HEK293 (cell line): Measurements from ENCODE around the gene MYOF.

Experiments used
- CTCF ChIA-PET: fragments of 350-600 bp; formaldehyde crosslinking; extraction: SDS; loops from one replicate; lab custom pipeline; 2021; ENCODE audit warnings: antibody characterized with exemption; lab: Yijun Ruan, JAX
- POLR2A ChIA-PET: fragments of 300-600 bp; formaldehyde crosslinking; extraction: SDS; loops from one replicate; lab custom pipeline; 2020; ENCODE audit warnings: antibody characterized with exemption, inconsistent platforms; lab: Yijun Ruan, JAX
- H3K27ac ChIP-seq: fragments of 200-500 bp; sonication (Bioruptor generic); 2 replicates; pipeline ENCODE4 v1.5.1; 2014; ENCODE audit warnings: low read depth, low read length, control low read depth, inconsistent platforms; ENCODE audit errors: extremely low read depth
- H3K36me3 ChIP-seq, 2 experiments: fragments of 200-500 bp in 1 of 2; sonication (Bioruptor generic) in 1 of 2; 1 replicate in 1 of 2; 2 replicates in 1 of 2; pipeline ENCODE4 v1.5.1; 2014 to 2017; ENCODE audit warnings: inconsistent platforms in 2 of 2, low read length in 2 of 2; ENCODE audit not compliant: control insufficient read depth in 2 of 2, insufficient read depth in 1 of 2
- H3K4me1 ChIP-seq: fragments of 200-500 bp; sonication (Bioruptor generic); 2 replicates; pipeline ENCODE4 v1.5.1; 2014; ENCODE audit warnings: mild to moderate bottlenecking, low read length, inconsistent platforms; ENCODE audit not compliant: control insufficient read depth, insufficient read depth
- H3K4me3 ChIP-seq: 2 replicates; pipeline ENCODE4 v1.5.1; 2011; ENCODE audit warnings: low read depth, mild to moderate bottlenecking, control low read depth, low read length, moderate library complexity
- H3K9me3 ChIP-seq: fragments of 200-500 bp; sonication (Bioruptor generic); 2 replicates; pipeline ENCODE4 v1.5.1; 2014; ENCODE audit warnings: low read depth, low read length, inconsistent platforms; ENCODE audit not compliant: control insufficient read depth, insufficient read depth
- GLIS2 ChIP-seq: fragments of 450-650 bp; formaldehyde crosslinking; IDR thresholded peaks from 2 replicates; pipeline ENCODE4 v1.5.1; 2016; ENCODE audit warnings: missing biosample characterization, missing genetic modification characterization
- KLF10 ChIP-seq: fragments of 450-650 bp; IDR thresholded peaks from 2 replicates; pipeline ENCODE4 v1.5.1; 2018; ENCODE audit warnings: missing biosample characterization, mild to moderate bottlenecking, missing genetic modification characterization
- MEIS1 ChIP-seq: sonication (generic); formaldehyde crosslinking; IDR thresholded peaks from 2 replicates; pipeline ENCODE4 v1.8.1; 2022; ENCODE audit warnings: missing genetic modification reagents, mild to moderate bottlenecking, borderline replicate concordance
- MYNN ChIP-seq: fragments of 450-650 bp; formaldehyde crosslinking; IDR thresholded peaks from 2 replicates; pipeline ENCODE4 v1.5.1; 2016; ENCODE audit warnings: missing biosample characterization, missing genetic modification characterization, borderline replicate concordance
- PRDM1 ChIP-seq: fragments of 450-650 bp; formaldehyde crosslinking; IDR thresholded peaks from 2 replicates; pipeline ENCODE4; 2016; ENCODE audit warnings: missing biosample characterization, missing genetic modification characterization
- SCRT1 ChIP-seq: fragments of 450-650 bp; formaldehyde crosslinking; IDR thresholded peaks from 2 replicates; pipeline ENCODE4 v1.5.1; 2016; ENCODE audit warnings: missing biosample characterization, missing genetic modification characterization, borderline replicate concordance
- ZBTB49 ChIP-seq: fragments of 450-650 bp; formaldehyde crosslinking; IDR thresholded peaks from 2 replicates; pipeline ENCODE4 v1.5.1; 2016; ENCODE audit warnings: missing biosample characterization, missing genetic modification characterization, low read depth
- ZIC2 ChIP-seq: fragments of 450-650 bp; formaldehyde crosslinking; IDR thresholded peaks from 2 replicates; pipeline ENCODE4 v1.5.1; 2016; ENCODE audit warnings: missing biosample characterization, missing genetic modification characterization
- ZNF214 ChIP-seq: fragments of 450-650 bp; formaldehyde crosslinking; IDR thresholded peaks from 2 replicates; pipeline ENCODE4 v1.5.1; 2017; ENCODE audit warnings: missing biosample characterization, mild to moderate bottlenecking, missing genetic modification characterization, borderline replicate concordance
- ZNF223 ChIP-seq: fragments of 450-650 bp; formaldehyde crosslinking; IDR thresholded peaks from 2 replicates; pipeline ENCODE4 v1.5.1; 2016; ENCODE audit warnings: missing biosample characterization, missing genetic modification characterization
- ZNF248 ChIP-seq: fragments of 450-650 bp; formaldehyde crosslinking; IDR thresholded peaks from 2 replicates; pipeline ENCODE4 v1.5.1; 2017; ENCODE audit warnings: missing biosample characterization, missing genetic modification characterization
- ZNF335 ChIP-seq: fragments of 450-650 bp; formaldehyde crosslinking; conservative IDR thresholded peaks from 2 replicates; pipeline ENCODE4 v1.5.1; 2016; ENCODE audit warnings: missing biosample characterization, missing genetic modification characterization
- ZNF362 ChIP-seq: fragments of 450-650 bp; formaldehyde crosslinking; IDR thresholded peaks from 2 replicates; pipeline ENCODE4 v1.5.1; 2016; ENCODE audit warnings: missing biosample characterization, missing genetic modification characterization
- ZNF433 ChIP-seq: fragments of 450-650 bp; formaldehyde crosslinking; IDR thresholded peaks from 2 replicates; pipeline ENCODE4 v1.5.1; 2016; ENCODE audit warnings: missing biosample characterization, missing genetic modification characterization, low read depth
- ZNF629 ChIP-seq: fragments of 450-650 bp; formaldehyde crosslinking; IDR thresholded peaks from 2 replicates; pipeline ENCODE4 v1.5.1; 2017; ENCODE audit warnings: missing biosample characterization, missing genetic modification characterization
- ZNF654 ChIP-seq: fragments of 450-650 bp; formaldehyde crosslinking; IDR thresholded peaks from 2 replicates; pipeline ENCODE4 v1.5.1; 2016; ENCODE audit warnings: low read depth, missing biosample characterization, missing genetic modification characterization
- ZNF692 ChIP-seq: fragments of 450-650 bp; formaldehyde crosslinking; IDR thresholded peaks from 2 replicates; pipeline ENCODE4 v1.5.1; 2016; ENCODE audit warnings: missing biosample characterization, missing genetic modification characterization
- ZNF701 ChIP-seq: fragments of 450-650 bp; formaldehyde crosslinking; IDR thresholded peaks from 2 replicates; pipeline ENCODE4 v1.5.1; 2016; ENCODE audit warnings: missing biosample characterization, missing genetic modification characterization
- ZNF776 ChIP-seq: fragments of 450-650 bp; formaldehyde crosslinking; IDR thresholded peaks from 2 replicates; pipeline ENCODE4 v1.5.0; 2017; ENCODE audit warnings: missing biosample characterization, missing genetic modification characterization, borderline replicate concordance
- TF ChIP-seq, protein P1 (sequence below): fragments of 450-650 bp; formaldehyde crosslinking; IDR thresholded peaks from 2 replicates; pipeline ENCODE4 v1.5.1; 2016; ENCODE audit warnings: missing biosample characterization, missing genetic modification characterization
- TF ChIP-seq, protein P2 (sequence below): fragments of 450-650 bp; formaldehyde crosslinking; IDR thresholded peaks from 2 replicates; pipeline ENCODE4 v1.5.1; 2016; ENCODE audit warnings: missing biosample characterization, missing genetic modification characterization

The MYOF gene

DNA sequence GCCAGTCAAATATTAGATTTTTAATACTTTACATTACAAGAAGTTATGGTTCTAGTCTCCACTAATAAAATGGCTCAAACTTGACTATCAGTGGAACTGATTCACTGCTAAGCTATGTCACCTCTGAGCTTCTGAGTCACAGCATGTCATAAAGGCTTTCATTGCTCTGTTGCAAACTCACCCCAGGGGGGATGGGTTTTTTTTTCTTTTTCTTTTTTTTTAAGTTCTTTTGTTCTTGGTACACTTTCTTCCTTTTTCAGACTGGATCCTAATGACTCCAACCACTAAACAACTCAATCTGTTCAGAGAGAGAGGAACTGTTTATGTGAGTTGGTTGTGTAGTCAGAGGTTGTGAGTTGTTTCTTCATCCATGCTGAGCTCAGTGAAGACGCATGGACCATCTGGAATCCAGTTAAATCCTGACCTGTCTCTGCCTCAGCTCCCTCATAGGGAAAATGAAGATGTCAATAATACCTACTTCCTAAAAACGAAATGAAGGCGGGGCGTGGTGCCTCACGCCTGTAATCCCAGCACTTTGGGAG is 11.0 kb downstream of the MYOF start (continued):
- TF ChIP-seq ZNF362 (tag by site-specific recombination) (peak; percentile 79), ZNF629 (tag by site-specific recombination) (peak; percentile 76; the same call in 1 of the 2 replicates), KLF10 (tag by site-specific recombination) (no peak), PRDM1 (tag by site-specific recombination) (peak; percentile 56)

DNA sequence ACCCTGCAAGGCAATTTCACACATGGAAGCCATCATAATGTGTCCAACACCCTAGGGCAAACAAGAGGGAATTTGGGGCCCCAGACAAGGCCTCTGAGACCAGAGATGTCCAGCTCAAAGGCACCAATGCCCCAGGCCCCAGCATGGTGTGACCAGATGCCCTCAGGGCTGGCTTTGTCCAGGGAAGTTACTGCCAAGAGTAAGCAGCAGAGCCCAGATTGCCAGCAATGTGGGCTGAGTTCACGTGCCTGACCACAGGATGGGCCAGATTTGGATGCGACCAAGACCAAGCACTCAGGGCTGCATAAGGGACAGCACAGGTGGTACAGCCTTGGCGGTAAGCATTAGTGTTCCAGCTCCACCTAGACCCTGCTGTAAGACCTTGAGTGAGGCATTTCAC is 12.7 kb downstream of the MYOF start:
- H3K4me3 ChIP-seq = no peak overlapping the region
- POLR2A ChIA-PET = interaction anchor here (0.6 to 1.1 kb wide), 2 partner anchors 11 to 32 kb away, joined by 3 read pairs; no protein-coding TSS in a partner anchor
- no peaks in the 10 kb centered on the region for H3K9me3 ChIP-seq
- CTCF ChIA-PET = interaction anchor here (1.6 to 7.8 kb wide), 3 partner anchors 13 to 93 kb away, joined by 5 to 67 read pairs (median 13); partner anchors contain the start of gene MYOF
- TF ChIP-seq ZNF776 (tag by site-specific recombination) (no peak), ZNF701 (tag by site-specific recombination) (no peak), ZNF692 (tag by site-specific recombination) (no peak), MYNN (tag by site-specific recombination) (no peak)
- TF ChIP-seq, protein P1, sequence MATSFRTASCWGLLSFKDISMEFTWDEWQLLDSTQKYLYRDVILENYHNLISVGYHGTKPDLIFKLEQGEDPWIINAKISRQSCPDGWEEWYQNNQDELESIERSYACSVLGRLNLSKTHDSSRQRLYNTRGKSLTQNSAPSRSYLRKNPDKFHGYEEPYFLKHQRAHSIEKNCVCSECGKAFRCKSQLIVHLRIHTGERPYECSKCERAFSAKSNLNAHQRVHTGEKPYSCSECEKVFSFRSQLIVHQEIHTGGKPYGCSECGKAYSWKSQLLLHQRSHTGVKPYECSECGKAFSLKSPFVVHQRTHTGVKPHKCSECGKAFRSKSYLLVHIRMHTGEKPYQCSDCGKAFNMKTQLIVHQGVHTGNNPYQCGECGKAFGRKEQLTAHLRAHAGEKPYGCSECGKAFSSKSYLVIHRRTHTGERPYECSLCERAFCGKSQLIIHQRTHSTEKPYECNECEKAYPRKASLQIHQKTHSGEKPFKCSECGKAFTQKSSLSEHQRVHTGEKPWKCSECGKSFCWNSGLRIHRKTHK (tag by site-specific recombination) = no peak
- H3K4me1 ChIP-seq = no peaks in the 10 kb centered on the region
- no peak overlapping the region for H3K27ac ChIP-seq
- no peaks in the 10 kb centered on the region for H3K36me3 ChIP-seq

DNA sequence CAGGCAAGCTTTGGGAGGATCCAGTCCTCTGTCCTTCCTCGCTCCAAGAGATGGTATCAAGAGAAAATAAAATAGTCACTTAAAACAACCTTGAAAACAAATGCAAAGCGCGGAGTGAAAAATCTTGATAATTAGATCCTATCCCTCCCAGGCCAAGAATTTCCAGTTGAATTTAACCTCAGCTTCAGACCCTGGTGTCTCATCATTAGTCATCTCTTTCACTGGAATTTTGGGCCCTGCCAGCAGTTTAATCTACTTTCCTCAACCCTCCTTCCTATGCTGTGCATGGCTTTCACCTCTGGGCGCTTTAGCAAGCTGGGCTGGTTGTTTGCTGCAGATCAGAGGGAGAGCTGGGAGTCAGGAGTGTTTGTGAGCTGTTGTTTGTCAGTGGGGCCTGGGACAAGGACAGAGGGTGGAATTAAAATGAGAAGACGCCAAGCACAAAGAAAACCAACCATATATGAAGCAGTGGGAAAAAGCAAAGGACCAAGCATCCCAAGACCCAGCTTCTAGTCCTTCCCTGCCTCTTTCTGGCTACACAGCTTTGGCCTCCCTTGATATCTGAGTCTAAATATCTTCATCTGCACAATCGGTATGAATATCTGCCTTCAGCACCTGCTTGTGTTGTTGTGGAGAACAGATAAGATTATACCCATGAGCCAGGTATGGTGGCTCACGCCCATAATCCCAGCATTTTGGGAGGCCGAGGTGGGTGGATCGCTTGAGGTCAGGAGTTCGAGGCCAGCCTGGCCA is 13.5 kb downstream of the MYOF start:
- ChIA-PET CTCF (interaction anchor here (0.8 to 3.1 kb wide), 4 partner anchors 14 to 210 kb away, joined by 3 to 14 read pairs (median 9); partner anchors contain the start of gene MYOF), POLR2A (interaction anchor here (0.6 to 1.1 kb wide), 2 partner anchors 10 to 31 kb away, joined by 3 read pairs; no protein-coding TSS in a partner anchor)
- H3K27ac ChIP-seq = no peak overlapping the region

More for the DNA sequence above, 13.5 kb downstream of the MYOF start:
- H3K9me3 ChIP-seq = no peaks in the 10 kb centered on the region
- no peaks in the 10 kb centered on the region for H3K4me1 ChIP-seq
- H3K4me3 ChIP-seq = no peak overlapping the region
- no peak for TF ChIP-seq MEIS1 (CRISPR knock-in tag)
- no peak for TF ChIP-seq ZNF654
- TF ChIP-seq ZBTB49 (tag by site-specific recombination) = no peak
- no peak for TF ChIP-seq ZNF362 (tag by site-specific recombination)
- TF ChIP-seq ZNF214 = no peak
- no peak for TF ChIP-seq ZNF433 (tag by site-specific recombination)
- no peak for TF ChIP-seq ZNF335 (tag by site-specific recombination)
- TF ChIP-seq ZNF223 (tag by site-specific recombination) = no peak
- TF ChIP-seq, protein P2, sequence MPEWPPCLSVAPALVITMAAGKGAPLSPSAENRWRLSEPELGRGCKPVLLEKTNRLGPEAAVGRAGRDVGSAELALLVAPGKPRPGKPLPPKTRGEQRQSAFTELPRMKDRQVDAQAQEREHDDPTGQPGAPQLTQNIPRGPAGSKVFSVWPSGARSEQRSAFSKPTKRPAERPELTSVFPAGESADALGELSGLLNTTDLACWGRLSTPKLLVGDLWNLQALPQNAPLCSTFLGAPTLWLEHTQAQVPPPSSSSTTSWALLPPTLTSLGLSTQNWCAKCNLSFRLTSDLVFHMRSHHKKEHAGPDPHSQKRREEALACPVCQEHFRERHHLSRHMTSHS (tag by site-specific recombination) = no peak
- no peak for TF ChIP-seq GLIS2 (tag by site-specific recombination)
- no peak for TF ChIP-seq ZNF701 (tag by site-specific recombination)
- no peak for TF ChIP-seq ZIC2 (tag by site-specific recombination)
- TF ChIP-seq SCRT1 (tag by site-specific recombination) = no peak
- TF ChIP-seq ZNF248 = no peak
- TF ChIP-seq, all 188 proteins: peak for 0
- H3K36me3 ChIP-seq = no peaks in the 10 kb centered on the region
